GM12878 (cell line): ENCODE data around the gene ATP2A1. TPM values are rescaled to one million over a fixed set of nuclear protein-coding genes. Genes with fewer than 3 reads are reported as not detected.
A peak's percentile ranks its signal among the peaks of the same experiment; 100 is the strongest.
"Not testable (repeated sequence)": the region's sequence is repeated elsewhere in the genome, so short reads cannot be mapped to it uniquely, and the experiment has no call there.

ENCODE experiments used
- ATAC-seq: fragments of 200-7000 bp; cut with Tn5 transposase; 3 replicates; pipeline ENCODE4 v1.9.1; 2020; ENCODE audit warnings: mild to moderate bottlenecking, moderate library complexity
- BruUV-seq: library from RNA; stranded (reverse); fragments of 400-500 nt; replicated peaks from 2 replicates; lab custom pipeline; 2021; lab: Mats Ljungman, UMichigan
- CTCF ChIA-PET: fragments of 300-600 bp; sonication (Branson Sonifier 250); formaldehyde crosslinking; extraction: SDS; loops from one replicate; lab custom pipeline; 2021; ENCODE audit warnings: inconsistent platforms; lab: Yijun Ruan, JAX
- POLR2A ChIA-PET: fragments of 350-600 bp; formaldehyde crosslinking; extraction: SDS; loops from one replicate; lab custom pipeline; 2021; ENCODE audit warnings: inconsistent platforms; lab: Charles Lee
- RAD21 ChIA-PET: fragments of 300-600 bp; sonication (Branson Sonifier 250); formaldehyde crosslinking; loops from one replicate; lab custom pipeline; 2023; ENCODE audit warnings: antibody characterized with exemption; ENCODE audit not compliant: unreplicated experiment; lab: Charles Lee
- SMC1A ChIA-PET: fragments of 300-600 bp; sonication (Branson Sonifier 250); formaldehyde crosslinking; loops from one replicate; lab custom pipeline; 2023; ENCODE audit not compliant: unreplicated experiment, uncharacterized antibody; lab: Charles Lee
- DNase-seq: peaks from one replicate; pipeline ENCODE4 v3.0.0-alpha.2; 2011; ENCODE audit warnings: low read depth, low spot score
- FAIRE-seq: peaks from 3 replicates; lab custom pipeline; 2011; peaks lifted over from hg19 to GRCh38; lab: Jason Lieb, UNC
- H2AFZ ChIP-seq: 2 replicates; pipeline ENCODE4 v1.6.0; 2011; ENCODE audit warnings: low read depth, low read length, control low read depth; ENCODE audit not compliant: control insufficient read depth
- H3K27ac ChIP-seq: 2 replicates; pipeline ENCODE4 v1.5.1; 2011; ENCODE audit warnings: control low read depth; ENCODE audit not compliant: control insufficient read depth, insufficient read depth
- H3K27me3 ChIP-seq, 2 experiments: replicated peaks in 1 of 2; 2 replicates each; pipeline versions ENCODE4 v1.6.0 to v1.6.1; 2011; ENCODE audit warnings: low read length in 1 of 2; ENCODE audit not compliant: control insufficient read depth in 2 of 2, insufficient read depth in 2 of 2
- H3K36me3 ChIP-seq, 2 experiments: 2 replicates each; pipeline ENCODE4 v1.5.1; 2011; ENCODE audit warnings: low read length in 1 of 2; ENCODE audit not compliant: control insufficient read depth in 2 of 2, insufficient read depth in 2 of 2
- H3K4me1 ChIP-seq: 2 replicates; pipeline ENCODE4 v1.6.1; 2011; ENCODE audit warnings: mild to moderate bottlenecking, low read length, moderate library complexity, mixed read lengths; ENCODE audit not compliant: control insufficient read depth, insufficient read depth
- H3K4me2 ChIP-seq: 2 replicates; pipeline ENCODE4 v1.6.0; 2011; ENCODE audit warnings: control low read depth; ENCODE audit not compliant: control insufficient read depth, insufficient read depth
- H3K4me3 ChIP-seq: fragments of 200-600 bp; sonication (generic); 2 replicates; pipeline ENCODE4 v1.5.1; 2016
- H3K79me2 ChIP-seq: 2 replicates; pipeline ENCODE4 v1.6.0; 2011; ENCODE audit warnings: low read length; ENCODE audit not compliant: control insufficient read depth, insufficient read depth
- H3K9ac ChIP-seq: 2 replicates; pipeline ENCODE4 v1.8.0; 2011; ENCODE audit warnings: low read length, control low read depth, mixed read lengths; ENCODE audit not compliant: control insufficient read depth, insufficient read depth
- H3K9me3 ChIP-seq: replicated peaks from 3 replicates; pipeline ENCODE4 v1.5.1; 2011; ENCODE audit warnings: mild to moderate bottlenecking, low read length; ENCODE audit not compliant: control insufficient read depth, insufficient read depth
- H4K20me1 ChIP-seq: 2 replicates; pipeline ENCODE4 v1.6.0; 2011; ENCODE audit not compliant: control insufficient read depth, insufficient read depth
- ASH2L ChIP-seq: fragments of 300-600, 200-600 bp; sonication (generic); IDR thresholded peaks from 2 replicates; pipeline ENCODE4 v1.6.1; 2017; ENCODE audit warnings: low read depth, mild to moderate bottlenecking, borderline replicate concordance
- BMI1 ChIP-seq: fragments of 450-650 bp; IDR thresholded peaks from 2 replicates; pipeline ENCODE4 v1.6.1; 2016; ENCODE audit warnings: mild to moderate bottlenecking, moderate library complexity, borderline replicate concordance
- CBX3 ChIP-seq: fragments of 200-600 bp; sonication (generic); IDR thresholded peaks from 2 replicates; pipeline ENCODE4 v1.6.1; 2016; ENCODE audit warnings: low read depth, borderline replicate concordance
- FOXK2 ChIP-seq: fragments of 450-650 bp; IDR thresholded peaks from 2 replicates; pipeline ENCODE4 v1.6.1; 2017; ENCODE audit warnings: mild to moderate bottlenecking, moderate library complexity
- MYC ChIP-seq: IDR thresholded peaks from 2 replicates; pipeline ENCODE4 v1.6.1; 2011; ENCODE audit warnings: mild to moderate bottlenecking, low read length, moderate library complexity, inconsistent platforms; ENCODE audit not compliant: insufficient read depth, insufficient replicate concordance, insufficient read length, severe bottlenecking
- RAD21 ChIP-seq: IDR thresholded peaks from 2 replicates; pipeline ENCODE4 v1.6.1; 2011; ENCODE audit warnings: mild to moderate bottlenecking, low read depth, low read length, moderate library complexity; ENCODE audit not compliant: insufficient read depth
- YY1 ChIP-seq: IDR thresholded peaks from 2 replicates; pipeline ENCODE4 v1.6.1; 2011; ENCODE audit warnings: low read depth, mild to moderate bottlenecking, low read length
- WGBS: methylation state at CpG from one replicate; pipeline ENCODE4 v1.1.6; 2016; ENCODE audit warnings: low lambda C conversion rate; ENCODE audit not compliant: insufficient replicate concordance, insufficient coverage; ENCODE audit errors: missing lambda C conversion rate; 5-methylcytosine and 5-hydroxymethylcytosine counted together
- in situ Hi-C: fragments of 300-500 bp; cut with MboI; formaldehyde crosslinking; loops from 9 replicates; pipeline ENCODE4 v1.14.3; 2018; ENCODE audit warnings: mixed read lengths
- intact Hi-C: fragments of 100-400 bp; cut with micrococcal nuclease; formaldehyde crosslinking; loops from one replicate; pipeline ENCODE4 v1.14.2; 2022; ENCODE audit not compliant: unreplicated experiment
- polyA plus RNA-seq, 11 experiments: library from polyadenylated mRNA; depleted of rRNA in 4 of 11; unstranded in 6 of 11; stranded (reverse) in 5 of 11; fragments of >200 nt; fragmentation: Nextera tagmentation in 4 of 11; fragmentation: Illumina TruSeq in 1 of 11; extraction: Ambion mirVana in 4 of 11; extraction: Trizol in 1 of 11; gene quantifications; 1 replicate in 1 of 11; 2 replicates in 10 of 11; pipeline versions ENCODE4 v1.2.1 to v1.2.3, GENCODE V29; 2011 to 2016; ENCODE audit warnings: inconsistent platforms in 2 of 11, missing spikeins in 2 of 11, low read depth in 1 of 11
- total RNA-seq, 4 experiments: library from RNA; depleted of rRNA in 3 of 4; stranded (reverse); fragments of >200 nt in 3 of 4; fragmentation: Illumina TruSeq in 1 of 4; extraction: Trizol in 1 of 4; gene quantifications; 2 replicates each; pipeline versions ENCODE4 v1.2.1 to v1.2.3, GENCODE V29; 2013 to 2021

Gene ATP2A1
- total and polyA plus RNA-seq, 10 of the 15 experiments (the other 5 are each of a cell fraction or from before 2014, with no cell fraction given): 0.13 to 1.7 (median 0.88) TPM

GRCh38 chr16:28880955-28881354, 2.7 kb downstream of the ATP2A1 start (continued):
- TF ChIP-seq CBX3: no peak
- no peak for TF ChIP-seq BMI1

DNA sequence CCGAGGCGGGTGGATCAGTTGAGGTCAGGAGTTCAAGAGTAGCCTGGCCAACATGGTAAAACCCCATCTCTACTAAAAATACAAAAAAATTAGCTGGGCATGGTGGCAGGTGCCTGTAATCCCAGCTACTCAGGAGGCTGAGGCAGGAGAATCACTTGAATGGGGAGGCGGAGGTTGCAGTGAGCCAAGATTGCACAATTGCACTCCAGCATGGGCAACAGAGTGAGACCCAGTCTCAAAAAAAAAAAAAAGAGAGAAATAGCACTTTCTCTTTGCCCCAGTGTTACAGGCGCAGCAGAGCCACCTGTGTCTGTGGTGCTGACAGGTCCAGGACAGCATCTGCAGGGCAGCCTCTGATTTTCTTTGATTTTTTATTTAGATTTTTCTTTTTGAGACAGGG, 3.3 kb downstream of the ATP2A1 start:
- BruUV-seq, H3K9ac ChIP-seq, ATAC-seq, H3K27me3 ChIP-seq, H3K4me2 ChIP-seq, FAIRE-seq, H3K4me3 ChIP-seq, DNase-seq, intact Hi-C loops, H3K27ac ChIP-seq, RAD21 ChIA-PET, H3K79me2 ChIP-seq, H3K9me3 ChIP-seq, H3K36me3 ChIP-seq, H2AFZ ChIP-seq, POLR2A ChIA-PET, H4K20me1 ChIP-seq: not testable (repeated sequence)
- ChIA-PET CTCF (interaction anchor here (1.4 kb wide), 1 partner anchor 64 kb away, joined by 5 read pairs; no protein-coding TSS in a partner anchor), SMC1A (interaction anchor here (1.3 kb wide), 1 partner anchor 42 kb away, joined by 3 read pairs; no protein-coding TSS in a partner anchor)
- WGBS: 71% methylated on average over 4 of the region's 4 CpGs
- H3K4me1 ChIP-seq: peaks cover 13% of the 10 kb centered on the region
- in situ Hi-C loops: loop anchor here (5.0 kb wide), 1 partner anchor 36 kb away; no protein-coding TSS in a partner anchor

DNA sequence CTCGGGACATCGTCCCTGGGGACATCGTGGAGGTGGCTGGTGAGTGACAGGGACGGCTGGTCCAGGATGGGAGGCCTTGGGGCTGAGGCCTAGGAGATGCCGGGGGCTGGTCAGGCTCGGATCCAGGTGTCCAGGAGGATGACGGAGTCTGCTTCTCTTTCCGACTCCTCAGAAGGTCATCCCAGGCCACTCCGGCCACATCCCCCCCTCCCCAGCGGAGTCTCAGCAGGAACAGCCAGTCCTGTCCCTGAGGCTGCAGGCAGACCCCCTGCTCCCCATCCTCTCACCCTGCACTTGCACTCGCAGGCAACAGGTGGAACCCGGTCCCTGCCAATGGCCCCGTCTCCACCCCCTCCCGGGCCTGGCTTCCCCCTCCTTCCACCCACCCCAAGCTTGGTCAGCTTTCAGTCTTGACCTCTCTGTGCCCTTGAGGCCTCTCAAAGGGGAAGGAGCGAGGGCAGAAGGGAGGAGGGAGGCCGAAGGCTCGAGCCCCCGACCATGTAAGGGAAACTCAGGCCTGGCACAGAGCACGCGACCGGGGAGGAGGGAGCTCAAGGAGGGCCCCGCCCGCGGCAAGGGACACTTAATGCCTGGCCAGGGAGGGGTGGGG, 4.4 kb downstream of the ATP2A1 start:
- DNase-seq (no peak), ATAC-seq (no peak), FAIRE-seq (no peak)
- WGBS: 64% methylated on average over 24 of the region's 24 CpGs
- CTCF ChIA-PET: interaction anchor here (1.3 kb wide), 1 partner anchor 41 kb away, joined by 4 read pairs; no protein-coding TSS in a partner anchor
- no peaks in the 10 kb centered on the region for H3K27me3 ChIP-seq
- in situ Hi-C loops: loop anchor here (5.0 kb wide), 1 partner anchor 35 kb away; no protein-coding TSS in a partner anchor
- no peak overlapping the region for H2AFZ ChIP-seq
- H3K9me3 ChIP-seq: no peaks in the 10 kb centered on the region
- no peak overlapping the region for H3K27ac ChIP-seq
- no peaks in the 10 kb centered on the region for H3K36me3 ChIP-seq
- POLR2A ChIA-PET: no interaction called here
- H3K4me2 ChIP-seq: no peak overlapping the region
- H3K79me2 ChIP-seq: no peaks in the 10 kb centered on the region
- no peak overlapping the region for H3K9ac ChIP-seq
- H4K20me1 ChIP-seq: no peaks in the 10 kb centered on the region
- no peak for TF ChIP-seq ASH2L
- TF ChIP-seq FOXK2: no peak
- TF ChIP-seq RAD21: 0 out of 2 replicates have a peak, but pooled peaks have one; percentile 5
- TF ChIP-seq YY1: no peak
- TF ChIP-seq MYC: no peak
- SMC1A ChIA-PET: interaction anchor here (1.2 kb wide), 1 partner anchor 62 kb away, joined by 5 read pairs; no protein-coding TSS in a partner anchor
- RAD21 ChIA-PET: no interaction called here
- H3K4me1 ChIP-seq: peaks cover 7% of the 10 kb centered on the region
- H3K4me3 ChIP-seq: no peak overlapping the region
- BruUV-seq: no TSS peak
- intact Hi-C loops: no loop called here
